ENCODE results near the gene HERC2.
"Not testable (repeated sequence)": the region's sequence is repeated elsewhere in the genome, so short reads cannot be mapped to it uniquely, and the experiment has no call there.

Gene HERC2

DNA sequence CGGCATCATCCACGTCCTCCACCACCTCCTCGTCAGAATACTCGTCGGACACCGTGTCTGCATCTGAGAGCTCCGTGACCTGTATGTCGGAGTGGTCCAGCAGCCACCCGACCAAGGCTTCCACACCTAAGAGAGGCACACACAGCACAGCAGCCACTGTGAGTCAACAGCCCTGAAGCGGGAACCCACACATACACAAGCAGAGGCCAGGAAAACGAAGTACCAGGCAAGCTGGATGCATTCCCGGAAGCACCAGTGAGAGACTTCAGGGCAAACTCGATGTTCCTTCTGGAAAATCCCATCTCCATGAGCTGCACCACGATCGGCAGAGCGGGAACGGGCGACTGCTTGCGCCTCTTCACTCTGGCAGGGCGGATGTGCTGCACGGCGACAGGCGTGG lies 119.9 kb downstream of the HERC2 start:
- H3K27me3 ChIP-seq (ENCODE audit: insufficient read depth, low read length); H3K4me1 ChIP-seq (ENCODE audit: insufficient read depth, low read length, severe bottlenecking); H2AFZ ChIP-seq (ENCODE audit: low read length); H3K9me3 ChIP-seq (ENCODE audit: low read length); H3K79me2 ChIP-seq (ENCODE audit: insufficient read depth, low read length); H3K4me2 ChIP-seq (ENCODE audit: low read length); H4K20me1 ChIP-seq (ENCODE audit: insufficient read depth, low read length); H3K27ac ChIP-seq (ENCODE audit: low read depth, low read length, poor library complexity, severe bottlenecking); H3K4me3 ChIP-seq (ENCODE audit: low read depth, low read length, poor library complexity, severe bottlenecking); H3K9me2 ChIP-seq (ENCODE audit: low read depth, low read length); H3F3A ChIP-seq (ENCODE audit: insufficient read depth, low read length); H3K9ac ChIP-seq (ENCODE audit: low read length): not testable (repeated sequence)
- H3K36me3 ChIP-seq (ENCODE audit: insufficient read depth, low read length): peaks cover 13% of the 10 kb centered on the region

GRCh38 chr15:28198215-28198614 lies 123.8 kb downstream of the HERC2 start:
- not testable (repeated sequence) for H3K27ac ChIP-seq (ENCODE audit: low read depth, low read length, poor library complexity, severe bottlenecking); H3K27me3 ChIP-seq (ENCODE audit: insufficient read depth, low read length); H3K4me3 ChIP-seq (ENCODE audit: low read depth, low read length, poor library complexity, severe bottlenecking); H2AFZ ChIP-seq (ENCODE audit: low read length); H3K9ac ChIP-seq (ENCODE audit: low read length); H4K20me1 ChIP-seq (ENCODE audit: insufficient read depth, low read length); H3K9me2 ChIP-seq (ENCODE audit: low read depth, low read length); H3K79me2 ChIP-seq (ENCODE audit: insufficient read depth, low read length); H3K4me2 ChIP-seq (ENCODE audit: low read length); H3F3A ChIP-seq (ENCODE audit: insufficient read depth, low read length); H3K9me3 ChIP-seq (ENCODE audit: low read length); H3K4me1 ChIP-seq (ENCODE audit: insufficient read depth, low read length, severe bottlenecking)
- peaks cover 28% of the 10 kb centered on the region for H3K36me3 ChIP-seq (ENCODE audit: insufficient read depth, low read length)

DNA sequence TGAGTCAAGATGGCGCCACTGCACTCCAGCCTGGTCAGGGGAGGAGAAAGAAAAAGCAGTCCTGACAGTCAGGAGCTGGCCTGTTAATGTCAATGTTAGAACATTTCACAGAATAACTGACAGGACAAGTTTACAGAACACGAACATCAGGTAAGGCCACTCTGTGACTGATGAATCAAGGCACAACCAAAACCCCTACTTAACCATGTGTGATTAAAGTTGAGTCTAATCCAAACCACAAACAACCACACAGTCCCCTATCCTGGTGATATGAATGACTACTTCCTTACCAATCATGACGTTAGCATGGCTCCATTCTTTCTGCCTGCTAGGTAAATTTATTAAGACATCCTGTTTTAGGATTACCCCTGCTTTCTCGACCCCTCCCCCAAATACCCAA lies 124.3 kb downstream of the HERC2 start:
- H3K4me3 ChIP-seq (ENCODE audit: low read depth, low read length, poor library complexity, severe bottlenecking): not testable (repeated sequence)
- H3K36me3 ChIP-seq (ENCODE audit: insufficient read depth, low read length): peaks cover 28% of the 10 kb centered on the region

DNA sequence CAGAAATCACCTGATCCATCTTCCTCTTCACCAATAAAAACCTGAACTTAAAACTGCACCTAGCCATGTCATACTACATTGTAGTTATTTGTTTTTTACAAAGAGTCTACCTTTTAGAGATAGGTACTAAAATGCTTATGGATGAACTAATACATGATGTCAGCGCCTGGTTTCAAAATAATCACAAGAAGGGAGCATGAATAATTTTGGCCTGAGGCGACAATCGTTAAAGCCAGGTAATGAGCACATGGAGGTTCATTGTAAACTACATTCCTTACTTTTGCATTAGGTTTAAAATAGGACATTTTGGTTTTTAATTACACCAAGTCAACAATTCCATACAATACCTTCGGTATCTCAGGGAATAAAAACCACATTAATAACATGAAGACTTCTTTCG lies 125.4 kb downstream of the HERC2 start:
- H2AFZ ChIP-seq (ENCODE audit: low read length); H3K9me2 ChIP-seq (ENCODE audit: low read depth, low read length); H3K27ac ChIP-seq (ENCODE audit: low read depth, low read length, poor library complexity, severe bottlenecking); H3F3A ChIP-seq (ENCODE audit: insufficient read depth, low read length); H3K9ac ChIP-seq (ENCODE audit: low read length); H3K79me2 ChIP-seq (ENCODE audit: insufficient read depth, low read length); H3K4me1 ChIP-seq (ENCODE audit: insufficient read depth, low read length, severe bottlenecking); H3K4me3 ChIP-seq (ENCODE audit: low read depth, low read length, poor library complexity, severe bottlenecking); H3K4me2 ChIP-seq (ENCODE audit: low read length); H3K9me3 ChIP-seq (ENCODE audit: low read length); H3K27me3 ChIP-seq (ENCODE audit: insufficient read depth, low read length); H4K20me1 ChIP-seq (ENCODE audit: insufficient read depth, low read length): not testable (repeated sequence)
- H3K36me3 ChIP-seq (ENCODE audit: insufficient read depth, low read length): peaks cover 33% of the 10 kb centered on the region

More for the DNA sequence above, 124.3 kb downstream of the HERC2 start:
- not testable (repeated sequence) for H3K27me3 ChIP-seq (ENCODE audit: insufficient read depth, low read length); H3K9me2 ChIP-seq (ENCODE audit: low read depth, low read length); H3K9ac ChIP-seq (ENCODE audit: low read length); H2AFZ ChIP-seq (ENCODE audit: low read length); H3K79me2 ChIP-seq (ENCODE audit: insufficient read depth, low read length); H3K27ac ChIP-seq (ENCODE audit: low read depth, low read length, poor library complexity, severe bottlenecking); H4K20me1 ChIP-seq (ENCODE audit: insufficient read depth, low read length); H3K4me2 ChIP-seq (ENCODE audit: low read length); H3K4me1 ChIP-seq (ENCODE audit: insufficient read depth, low read length, severe bottlenecking); H3K9me3 ChIP-seq (ENCODE audit: low read length); H3F3A ChIP-seq (ENCODE audit: insufficient read depth, low read length)

DNA sequence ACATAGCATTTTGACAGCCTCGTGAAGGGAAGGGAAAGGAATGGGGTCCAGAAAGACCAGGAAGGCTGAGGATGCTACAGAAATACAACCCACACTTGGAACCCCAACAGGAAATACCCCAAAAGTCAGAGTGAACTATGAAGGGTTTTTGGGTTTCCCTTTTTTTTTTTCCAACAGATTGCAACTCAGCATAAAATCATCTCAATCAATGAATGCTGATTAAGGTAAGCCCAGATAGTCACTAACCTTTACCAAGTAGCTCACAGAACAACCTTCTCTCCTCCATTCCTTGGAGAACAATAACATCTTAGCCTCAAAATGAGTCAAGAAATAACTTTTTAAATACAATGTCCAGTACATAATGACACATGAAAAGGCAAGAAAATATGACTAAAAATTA lies 129.2 kb downstream of the HERC2 start:
- H3K9me2 ChIP-seq (ENCODE audit: low read depth, low read length): no peaks in the 10 kb centered on the region
- no peak overlapping the region for H3K4me3 ChIP-seq (ENCODE audit: low read depth, low read length, poor library complexity, severe bottlenecking)
- H3K4me2 ChIP-seq (ENCODE audit: low read length): no peak overlapping the region
- no peaks in the 10 kb centered on the region for H3K4me1 ChIP-seq (ENCODE audit: insufficient read depth, low read length, severe bottlenecking)
- no peaks in the 10 kb centered on the region for H4K20me1 ChIP-seq (ENCODE audit: insufficient read depth, low read length)
- no peak overlapping the region for H3K27ac ChIP-seq (ENCODE audit: low read depth, low read length, poor library complexity, severe bottlenecking)
- H2AFZ ChIP-seq (ENCODE audit: low read length): no peak overlapping the region
- no peaks in the 10 kb centered on the region for H3F3A ChIP-seq (ENCODE audit: insufficient read depth, low read length)
- TF ChIP-seq EZH2 (IDR thresholded peaks at IDR 0.05; ENCODE audit: borderline replicate concordance, low read length): no peak
- no peak for TF ChIP-seq CTCF (IDR thresholded peaks at IDR 0.05; ENCODE audit: low read length)
- H3K27me3 ChIP-seq (ENCODE audit: insufficient read depth, low read length): no peaks in the 10 kb centered on the region
- no peaks in the 10 kb centered on the region for H3K79me2 ChIP-seq (ENCODE audit: insufficient read depth, low read length)
- H3K9me3 ChIP-seq (ENCODE audit: low read length): no peaks in the 10 kb centered on the region
- peaks cover 48% of the 10 kb centered on the region for H3K36me3 ChIP-seq (ENCODE audit: insufficient read depth, low read length)
- H3K9ac ChIP-seq (ENCODE audit: low read length): no peak overlapping the region

Measured in OCI-LY1 (cell line).